Body of pancreas (tissue), 4 donors: ENCODE measurements around the gene SRRT. TPM values are rescaled to one million over a fixed set of nuclear protein-coding genes. Genes with fewer than 3 reads are reported as not detected.

Experiments
- ATAC-seq: fragments of 150-250 bp; one replicate; pipeline ENCODE4 v1.9.1; 2016
- DNase-seq, 4 donors: peaks; one replicate each; pipeline ENCODE4 v3.0.0-alpha.2; 2019
- H3K27ac ChIP-seq, 4 donors: fragments of 200-600 bp; sonication (generic); 1 replicate in 3 of 4; 2 replicates in 1 of 4; pipeline versions ENCODE4 v1.5.1 to v1.6.1; 2016 to 2019; ENCODE audit warnings: mild to moderate bottlenecking in 1 of 4, mixed read lengths in 1 of 4, moderate library complexity in 1 of 4
- H3K27me3 ChIP-seq, 2 donors: fragments of 200-600 bp; sonication (generic); one replicate each; pipeline ENCODE4 v1.6.0; 2016; ENCODE audit warnings: mild to moderate bottlenecking in 1 of 2
- H3K36me3 ChIP-seq, 2 donors: fragments of 200-600 bp; sonication (generic); replicated peaks in 1 of 2; 2 replicates each; pipeline ENCODE4 v1.5.1; 2016; ENCODE audit warnings: low read depth in 2 of 2; ENCODE audit not compliant: insufficient read depth in 1 of 2
- H3K4me1 ChIP-seq: fragments of 200-600 bp; sonication (generic); one replicate; pipeline ENCODE4 v1.6.0; 2016
- H3K4me3 ChIP-seq, 2 donors: fragments of 200-600 bp; sonication (generic); 1 replicate in 1 of 2; 2 replicates in 1 of 2; pipeline ENCODE4 v1.5.1; 2016 to 2019
- H3K9me3 ChIP-seq, 3 donors: fragments of 200-600 bp; sonication (generic); 1 replicate in 2 of 3; 2 replicates in 1 of 3; pipeline ENCODE4 v1.5.1; 2016
- CTCF ChIP-seq, 7 experiments: fragments of 450-650 bp in 4 of 7; fragments of 200-600 bp in 3 of 7; sonication (generic) in 3 of 7; IDR thresholded peaks; one replicate each; pipeline ENCODE4 v1.5.1; 2016 to 2019; ENCODE audit warnings: antibody characterized with exemption in 7 of 7
- POLR2A ChIP-seq, 3 donors: fragments of 450-650 bp; IDR thresholded peaks; one replicate each; pipeline ENCODE4 v1.6.1; 2016; ENCODE audit warnings: antibody characterized with exemption in 3 of 3, mild to moderate bottlenecking in 2 of 3
- WGBS, 2 donors: methylation state at CpG; one replicate each; pipeline ENCODE4 v1.1.5; 2017; 5-methylcytosine and 5-hydroxymethylcytosine counted together
- intact Hi-C: fragments of 100-400 bp; cut with DNase I; formaldehyde crosslinking; loops from one replicate; pipeline ENCODE4 v1.15.1; 2023
- total RNA-seq, 2 donors: library from RNA; depleted of rRNA; stranded (reverse); fragments of >200 nt; gene quantifications; one replicate each; pipeline ENCODE4 v1.1.0, GENCODE V29; 2016

The SRRT gene
- total RNA-seq, 2 donors from 2014 or later = 54.7 to 60.7 TPM

- ATAC-seq (peak; percentile 55), DNase-seq (peak; percentile 39 to 56 (median 49))
- Histone ChIP-seq H3K4me1 (peaks cover 45% of the 10 kb centered on the region), H3K9me3 (no peaks in the 10 kb centered on the region), H3K36me3 (no peaks in the 10 kb centered on the region), H3K27ac (peak overlapping the region in 1 of 4 donors; percentile 26), H3K4me3 (no peak overlapping the region), H3K27me3 (peaks cover 0 to 18% of the 10 kb centered on the region in 2 donors)
- 1 to 3% methylated on average over 10 to 66 of the region's 95 CpGs for WGBS, 2 donors
- peak; percentile 62 to 78 (median 69) for TF ChIP-seq CTCF (IDR thresholded peaks at IDR 0.05)
- no peak for TF ChIP-seq POLR2A (IDR thresholded peaks at IDR 0.05)
- intact Hi-C loops = no loop called here
These were observed 22.1 kb downstream of the SRRT start for GRCh38 chr7:100896732-100897608.

GRCh38 chr7:100897772-100898454 lies 23.0 kb downstream of the SRRT start:
- ATAC-seq = peak; percentile 27
- Histone ChIP-seq H3K36me3 (no peaks in the 10 kb centered on the region), H3K27ac (peak overlapping the region in 1 of 4 donors; percentile 19), H3K4me3 (no peak overlapping the region), H3K9me3 (no peaks in the 10 kb centered on the region), H3K27me3 (peaks cover 0 to 18% of the 10 kb centered on the region in 2 donors), H3K4me1 (peaks cover 45% of the 10 kb centered on the region)
- TF ChIP-seq POLR2A (IDR thresholded peaks at IDR 0.05) = no peak
- no peak for TF ChIP-seq CTCF (IDR thresholded peaks at IDR 0.05)
- 46 to 50% methylated on average over 13 of the region's 13 CpGs for WGBS, 2 donors
- peak in 2 of 4 donors; percentile 37 to 59 for DNase-seq
- intact Hi-C loops = no loop called here

GRCh38 chr7:100899432-100899831 lies 24.5 kb downstream of the SRRT start:
- no peak for TF ChIP-seq CTCF (IDR thresholded peaks at IDR 0.05)
- no peak for TF ChIP-seq POLR2A (IDR thresholded peaks at IDR 0.05)
- Histone ChIP-seq H3K27me3 (peaks cover 0 to 18% of the 10 kb centered on the region in 2 donors), H3K36me3 (no peaks in the 10 kb centered on the region), H3K4me1 (peaks cover 42% of the 10 kb centered on the region), H3K9me3 (no peaks in the 10 kb centered on the region), H3K27ac (no peak overlapping the region), H3K4me3 (no peak overlapping the region)
- no peak for DNase-seq
- intact Hi-C loops = no loop called here
- 93 to 97% methylated on average over 4 to 5 of the region's 5 CpGs for WGBS, 2 donors
- ATAC-seq = no peak

- H3K9me3 ChIP-seq = no peaks in the 10 kb centered on the region
- ATAC-seq (peak; percentile 58), DNase-seq (peak; percentile 57 to 81 (median 72))
- intact Hi-C loops = no loop called here
- no peak overlapping the region for H3K4me3 ChIP-seq
- H3K4me1 ChIP-seq = peaks cover 29% of the 10 kb centered on the region
- no peaks in the 10 kb centered on the region for H3K36me3 ChIP-seq
- TF ChIP-seq CTCF (IDR thresholded peaks at IDR 0.05) (no peak), POLR2A (IDR thresholded peaks at IDR 0.05) (no peak)
- WGBS, 2 donors = 55 to 100% methylated on average over 1 to 2 of the region's 2 CpGs
- H3K27me3 ChIP-seq = peaks cover 0 to 7% of the 10 kb centered on the region in 2 donors
- H3K27ac ChIP-seq = peak overlapping the region in 1 of 4 donors; percentile 5
These were observed 26.1 kb downstream of the SRRT start for GRCh38 chr7:100900978-100901377.
